Measurements from ENCODE around the gene TMEM25. TPM values are rescaled to one million over a fixed set of nuclear protein-coding genes. Genes with fewer than 3 reads are reported as not detected.
"Not testable (repeated sequence)": the region's sequence is repeated elsewhere in the genome, so short reads cannot be mapped to it uniquely, and the experiment has no call there.

Gene TMEM25
- total RNA-seq, 2 donors from 2014 or later = 22.4 to 30.6 TPM

DNA sequence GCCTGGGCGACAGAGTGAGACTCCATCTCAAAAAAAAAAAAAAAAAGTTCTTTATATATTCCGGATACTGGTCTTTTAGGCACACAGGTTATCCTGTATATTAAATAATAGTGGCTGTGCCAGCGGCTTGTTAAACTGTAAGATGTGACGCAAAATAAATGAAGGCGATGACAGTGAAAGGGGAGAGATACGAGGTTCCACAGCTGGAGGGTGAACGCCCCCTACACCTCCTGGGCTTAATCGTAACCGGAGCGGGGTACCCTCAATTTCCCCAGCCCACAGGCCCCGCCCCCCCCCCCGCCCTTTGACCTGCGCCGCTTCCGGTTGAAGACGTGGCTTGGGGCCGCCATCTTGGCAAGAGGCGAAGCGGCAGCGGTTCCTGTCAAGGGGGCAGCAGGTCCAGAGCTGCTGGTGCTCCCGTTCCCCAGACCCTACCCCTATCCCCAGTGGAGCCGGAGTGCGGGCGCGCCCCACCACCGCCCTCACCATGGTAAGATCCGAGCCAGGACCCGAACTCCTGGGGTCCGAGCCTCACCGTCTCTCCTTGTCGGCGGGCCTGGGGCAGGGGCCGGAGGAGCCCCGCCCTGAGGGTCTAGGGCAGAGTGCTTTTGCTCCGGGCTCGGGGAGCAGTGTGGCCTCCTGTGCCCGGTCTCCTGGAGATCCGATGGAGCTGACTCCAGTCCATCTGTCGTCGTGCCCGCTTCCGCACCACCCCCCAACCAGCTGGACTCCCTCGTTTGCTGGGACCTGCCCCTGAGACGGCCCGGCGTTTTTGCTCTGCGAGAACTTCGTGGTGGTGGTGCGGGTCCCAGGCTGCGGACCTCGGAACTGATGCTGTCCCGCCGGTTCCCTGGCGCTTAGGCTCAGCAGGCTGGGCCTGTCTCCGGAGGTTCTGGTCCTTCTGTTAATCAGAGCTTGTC is 41.3 kb downstream of the TMEM25 start, which contains the start of gene ARCN1:
Gene ARCN1, plus strand, starts transcription at position 349 of the 920 bp plus-strand sequence. Its CDS starts 139 bp downstream, at position 488.
- no peaks in the 10 kb centered on the region for H3K27me3 ChIP-seq (ENCODE audit: control insufficient read depth, insufficient read depth, low read length, poor library complexity, severe bottlenecking)
- Mint-ChIP-seq H3K27me3 (ENCODE audit: insufficient read depth) (no peaks in the 10 kb centered on the region), H3K36me3 (ENCODE audit: low read depth) (peaks cover 9% of the 10 kb centered on the region), H3K27ac (peak within 1 kb of the TSS; percentile 90), H3K9me3 (no peaks in the 10 kb centered on the region), H3K4me1 (peaks cover 12% of the 10 kb centered on the region), H3K4me3 (peak within 1 kb of the TSS; percentile 94)
- peak; percentile 96 for DNase-seq
- no peaks in the 10 kb centered on the region for H3K9me3 ChIP-seq (ENCODE audit: control insufficient read depth, low read length)
- 0 to 1% methylated on average over 13 to 54 of the region's 55 CpGs for WGBS, 2 experiments (ENCODE audit: insufficient coverage in 1 of 2, insufficient read length in 1 of 2)
- H3K9ac ChIP-seq (ENCODE audit: extremely low read depth, low read length, poor library complexity, severe bottlenecking) = peak within 1 kb of the TSS; percentile 94
- peak within 1 kb of the TSS; percentile 93 for H3K27ac ChIP-seq (ENCODE audit: low read depth, low read length)
- H3K36me3 ChIP-seq (ENCODE audit: control insufficient read depth, insufficient read depth, low read length) = peaks cover 13% of the 10 kb centered on the region
- TF ChIP-seq, protein P1, sequence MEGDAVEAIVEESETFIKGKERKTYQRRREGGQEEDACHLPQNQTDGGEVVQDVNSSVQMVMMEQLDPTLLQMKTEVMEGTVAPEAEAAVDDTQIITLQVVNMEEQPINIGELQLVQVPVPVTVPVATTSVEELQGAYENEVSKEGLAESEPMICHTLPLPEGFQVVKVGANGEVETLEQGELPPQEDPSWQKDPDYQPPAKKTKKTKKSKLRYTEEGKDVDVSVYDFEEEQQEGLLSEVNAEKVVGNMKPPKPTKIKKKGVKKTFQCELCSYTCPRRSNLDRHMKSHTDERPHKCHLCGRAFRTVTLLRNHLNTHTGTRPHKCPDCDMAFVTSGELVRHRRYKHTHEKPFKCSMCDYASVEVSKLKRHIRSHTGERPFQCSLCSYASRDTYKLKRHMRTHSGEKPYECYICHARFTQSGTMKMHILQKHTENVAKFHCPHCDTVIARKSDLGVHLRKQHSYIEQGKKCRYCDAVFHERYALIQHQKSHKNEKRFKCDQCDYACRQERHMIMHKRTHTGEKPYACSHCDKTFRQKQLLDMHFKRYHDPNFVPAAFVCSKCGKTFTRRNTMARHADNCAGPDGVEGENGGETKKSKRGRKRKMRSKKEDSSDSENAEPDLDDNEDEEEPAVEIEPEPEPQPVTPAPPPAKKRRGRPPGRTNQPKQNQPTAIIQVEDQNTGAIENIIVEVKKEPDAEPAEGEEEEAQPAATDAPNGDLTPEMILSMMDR (conservative IDR thresholded peaks at IDR 0.05) = no peak
- peak within 1 kb of the TSS; percentile 98 for H3K4me3 ChIP-seq (ENCODE audit: low read length)
- no peaks in the 10 kb centered on the region for H3K4me1 ChIP-seq (ENCODE audit: control insufficient read depth, insufficient read depth, low read length)

DNA sequence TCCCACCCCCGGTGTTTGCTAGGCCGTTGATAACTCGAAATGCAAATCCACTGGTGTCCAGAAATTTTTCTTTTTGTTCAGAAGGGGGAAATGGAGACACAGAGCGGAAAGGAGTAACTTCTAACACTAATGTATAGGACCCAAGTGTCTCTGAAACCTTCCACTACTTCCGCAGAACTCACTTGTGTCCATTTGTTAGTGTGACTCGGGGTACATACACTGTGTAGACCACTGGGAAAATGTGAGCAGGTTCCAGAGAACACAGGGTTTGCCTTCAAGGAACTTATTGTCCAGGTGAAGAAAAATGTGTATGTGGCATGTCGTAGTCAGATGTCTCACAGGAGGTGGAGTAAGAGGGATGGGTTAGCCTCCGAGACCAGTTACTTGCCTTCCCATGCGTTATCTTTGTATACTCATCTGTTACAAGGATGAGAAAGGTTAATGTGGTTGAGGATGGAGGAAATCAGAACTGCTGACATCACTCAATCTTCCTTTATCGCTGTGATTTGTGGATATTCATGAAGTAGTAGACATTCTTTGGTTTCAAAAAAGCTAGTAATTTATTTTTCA is 42.1 kb downstream of the TMEM25 start:
- peaks cover 16% of the 10 kb centered on the region for H3K36me3 ChIP-seq (ENCODE audit: control insufficient read depth, insufficient read depth, low read length)
- peaks cover 12% of the 10 kb centered on the region for H3K4me1 Mint-ChIP-seq
- no peaks in the 10 kb centered on the region for H3K9me3 ChIP-seq (ENCODE audit: control insufficient read depth, low read length)
- DNase-seq = peak; percentile 50
- peaks cover 12% of the 10 kb centered on the region for H3K36me3 Mint-ChIP-seq (ENCODE audit: low read depth)
- H3K9me3 Mint-ChIP-seq = no peaks in the 10 kb centered on the region
- TF ChIP-seq, protein P1 (conservative IDR thresholded peaks at IDR 0.05) = no peak
- H3K27me3 ChIP-seq (ENCODE audit: control insufficient read depth, insufficient read depth, low read length, poor library complexity, severe bottlenecking) = no peaks in the 10 kb centered on the region
- peak overlapping the region; percentile 94 for H3K4me3 Mint-ChIP-seq
- peak overlapping the region; percentile 94 for H3K9ac ChIP-seq (ENCODE audit: extremely low read depth, low read length, poor library complexity, severe bottlenecking)
- 14 to 25% methylated on average over 6 to 10 of the region's 10 CpGs for WGBS, 2 experiments (ENCODE audit: insufficient coverage in 1 of 2, insufficient read length in 1 of 2)
- H3K27ac ChIP-seq (ENCODE audit: low read depth, low read length) = peak overlapping the region; percentile 93
- H3K4me3 ChIP-seq (ENCODE audit: low read length) = peak overlapping the region; percentile 98
- H3K27me3 Mint-ChIP-seq (ENCODE audit: insufficient read depth) = no peaks in the 10 kb centered on the region
- H3K27ac Mint-ChIP-seq = peak overlapping the region; percentile 90
- H3K4me1 ChIP-seq (ENCODE audit: control insufficient read depth, insufficient read depth, low read length) = no peaks in the 10 kb centered on the region

DNA sequence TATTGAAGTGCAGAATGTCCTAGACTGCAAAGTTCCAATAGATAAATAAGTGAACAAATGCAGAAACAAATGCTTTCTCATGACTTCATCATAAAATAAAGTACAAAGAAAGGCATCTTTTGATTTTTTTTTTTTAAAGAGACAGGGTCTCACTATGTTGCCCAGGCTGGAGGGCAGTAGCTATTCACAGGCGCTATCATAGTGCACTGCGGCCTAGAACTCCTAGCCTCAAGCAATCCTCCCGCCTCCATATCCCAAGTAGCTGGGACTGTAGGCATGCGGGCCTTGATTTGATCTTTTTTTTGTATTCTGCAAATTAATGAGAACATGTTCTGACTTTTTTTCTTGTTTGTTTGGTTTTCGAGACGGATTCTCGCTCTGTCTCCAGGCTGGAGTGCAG is 43.6 kb downstream of the TMEM25 start:
- Histone ChIP-seq H3K4me3 (ENCODE audit: low read length) (peak overlapping the region; percentile 98), H3K9ac (ENCODE audit: extremely low read depth, low read length, poor library complexity, severe bottlenecking) (no peak overlapping the region), H3K27ac (ENCODE audit: low read depth, low read length) (no peak overlapping the region), H3K36me3 (ENCODE audit: control insufficient read depth, insufficient read depth, low read length) (peaks cover 16% of the 10 kb centered on the region), H3K9me3 (ENCODE audit: control insufficient read depth, low read length) (no peaks in the 10 kb centered on the region), H3K27me3 (ENCODE audit: control insufficient read depth, insufficient read depth, low read length, poor library complexity, severe bottlenecking) (no peaks in the 10 kb centered on the region), H3K4me1 (ENCODE audit: control insufficient read depth, insufficient read depth, low read length) (no peaks in the 10 kb centered on the region)
- 95 to 100% methylated on average over 5 to 7 of the region's 7 CpGs for WGBS, 2 experiments (ENCODE audit: insufficient coverage in 1 of 2, insufficient read length in 1 of 2)
- Mint-ChIP-seq H3K4me1 (peaks cover 12% of the 10 kb centered on the region), H3K27ac (no peak overlapping the region), H3K4me3 (peak overlapping the region; percentile 30), H3K27me3 (ENCODE audit: insufficient read depth) (no peaks in the 10 kb centered on the region), H3K9me3 (no peaks in the 10 kb centered on the region), H3K36me3 (ENCODE audit: low read depth) (peaks cover 12% of the 10 kb centered on the region)
- DNase-seq = no peak
- TF ChIP-seq, protein P1 (conservative IDR thresholded peaks at IDR 0.05) = no peak

DNA sequence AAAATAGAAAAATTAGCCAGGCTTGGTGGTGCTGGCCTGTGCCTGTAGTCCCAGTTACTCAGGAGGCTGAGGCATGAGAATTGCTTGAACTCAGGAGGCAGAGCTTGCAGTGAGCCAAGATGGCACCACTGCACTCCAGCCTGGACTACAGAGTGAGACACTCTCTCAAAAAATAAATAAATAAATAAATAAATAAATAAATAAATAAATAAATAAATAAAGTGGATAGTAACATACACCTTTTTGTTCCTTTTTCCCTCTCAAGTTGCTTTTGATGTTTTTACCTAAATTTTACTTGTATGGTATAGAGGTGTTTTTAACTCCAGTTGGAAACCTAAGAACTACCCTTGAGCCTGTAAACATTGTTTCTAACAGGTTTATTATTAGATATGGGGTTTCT is 47.0 kb downstream of the TMEM25 start:
- H3K27me3 Mint-ChIP-seq (ENCODE audit: insufficient read depth); DNase-seq; H3K4me3 ChIP-seq (ENCODE audit: low read length); H3K4me3 Mint-ChIP-seq; H3K27ac ChIP-seq (ENCODE audit: low read depth, low read length); H3K9me3 Mint-ChIP-seq; H3K4me1 ChIP-seq (ENCODE audit: control insufficient read depth, insufficient read depth, low read length); H3K27me3 ChIP-seq (ENCODE audit: control insufficient read depth, insufficient read depth, low read length, poor library complexity, severe bottlenecking); H3K9me3 ChIP-seq (ENCODE audit: control insufficient read depth, low read length); H3K27ac Mint-ChIP-seq; H3K4me1 Mint-ChIP-seq; H3K9ac ChIP-seq (ENCODE audit: extremely low read depth, low read length, poor library complexity, severe bottlenecking): not testable (repeated sequence)
- peaks cover 45% of the 10 kb centered on the region for H3K36me3 ChIP-seq (ENCODE audit: control insufficient read depth, insufficient read depth, low read length)
- H3K36me3 Mint-ChIP-seq (ENCODE audit: low read depth) = peaks cover 27% of the 10 kb centered on the region

All from endodermal cell (in vitro differentiated cells).